Measurements from ENCODE around the gene TRAF5. TPM values are rescaled to one million over a fixed set of nuclear protein-coding genes. Genes with fewer than 3 reads are reported as not detected.

Gene TRAF5
- total RNA-seq, 1 donor from 2014 or later = 73.1 TPM

GRCh38 chr1:211285196-211285595 is 41.4 kb upstream of the TRAF5 start:
- no peak for DNase-seq
- Mint-ChIP-seq H3K4me1 (peaks cover 8% of the 10 kb centered on the region), H3K27ac (no peak overlapping the region), H3K27me3 (no peaks in the 10 kb centered on the region), H3K9me3 (no peaks in the 10 kb centered on the region), H3K4me3 (no peak overlapping the region), H3K36me3 (ENCODE audit: low read depth) (peaks cover 55% of the 10 kb centered on the region)
- ATAC-seq (ENCODE audit: low read depth) = no peak
- CTCF ChIA-PET = no interaction called here
- TF ChIP-seq CTCF (IDR thresholded peaks at IDR 0.05) = no peak
- intact Hi-C loops (cut with micrococcal nuclease) = no loop called here
- POLR2A ChIA-PET = interaction anchor here (1.0 kb wide), 1 partner anchor 22 kb away, joined by 3 read pairs; no protein-coding TSS in a partner anchor

- Mint-ChIP-seq H3K4me3 (no peak overlapping the region), H3K27ac (no peak overlapping the region), H3K27me3 (no peaks in the 10 kb centered on the region), H3K4me1 (peaks cover 8% of the 10 kb centered on the region), H3K9me3 (no peaks in the 10 kb centered on the region), H3K36me3 (ENCODE audit: low read depth) (peaks cover 74% of the 10 kb centered on the region)
- no peak for TF ChIP-seq CTCF (IDR thresholded peaks at IDR 0.05)
- ATAC-seq (ENCODE audit: low read depth) (no peak), DNase-seq (no peak)
- CTCF ChIA-PET = no interaction called here
- intact Hi-C loops (cut with micrococcal nuclease) = no loop called here
- POLR2A ChIA-PET = no interaction called here
Measured at GRCh38 chr1:211287218-211287617, 39.4 kb upstream of the TRAF5 start.

- CTCF ChIA-PET = no interaction called here
- no peak for ATAC-seq (ENCODE audit: low read depth)
- no peak for DNase-seq
- intact Hi-C loops (cut with micrococcal nuclease) = no loop called here
- no peaks in the 10 kb centered on the region for H3K4me1 Mint-ChIP-seq
- POLR2A ChIA-PET = interaction anchor here (0.6 kb wide), 1 partner anchor 1766 kb away, joined by 3 read pairs; no protein-coding TSS in a partner anchor
- no peak for TF ChIP-seq CTCF (IDR thresholded peaks at IDR 0.05)
- H3K9me3 Mint-ChIP-seq = no peaks in the 10 kb centered on the region
- H3K4me3 Mint-ChIP-seq = no peak overlapping the region
- no peaks in the 10 kb centered on the region for H3K27me3 Mint-ChIP-seq
- H3K36me3 Mint-ChIP-seq (ENCODE audit: low read depth) = peaks cover 72% of the 10 kb centered on the region
- no peak overlapping the region for H3K27ac Mint-ChIP-seq
Measured at GRCh38 chr1:211292411-211292810, 34.2 kb upstream of the TRAF5 start.

GRCh38 chr1:211296396-211296795 is 30.2 kb upstream of the TRAF5 start:
- H3K9me3 Mint-ChIP-seq = no peaks in the 10 kb centered on the region
- peaks cover 73% of the 10 kb centered on the region for H3K36me3 Mint-ChIP-seq (ENCODE audit: low read depth)
- no peaks in the 10 kb centered on the region for H3K27me3 Mint-ChIP-seq
- no peaks in the 10 kb centered on the region for H3K4me1 Mint-ChIP-seq
- H3K27ac Mint-ChIP-seq = no peak overlapping the region
- intact Hi-C loops (cut with micrococcal nuclease) = no loop called here
- ChIA-PET POLR2A (no interaction called here), CTCF (no interaction called here)
- DNase-seq (no peak), ATAC-seq (ENCODE audit: low read depth) (no peak)
- H3K4me3 Mint-ChIP-seq = no peak overlapping the region
- no peak for TF ChIP-seq CTCF (IDR thresholded peaks at IDR 0.05)

- intact Hi-C loops (cut with micrococcal nuclease) = no loop called here
- POLR2A ChIA-PET = interaction anchor here (0.6 kb wide), 1 partner anchor 23 kb away, joined by 3 read pairs; no protein-coding TSS in a partner anchor
- Mint-ChIP-seq H3K9me3 (no peaks in the 10 kb centered on the region), H3K36me3 (ENCODE audit: low read depth) (peaks cover 62% of the 10 kb centered on the region), H3K4me3 (no peak overlapping the region), H3K4me1 (peaks cover 3% of the 10 kb centered on the region), H3K27me3 (no peaks in the 10 kb centered on the region), H3K27ac (peak overlapping the region; percentile 16)
- ATAC-seq (ENCODE audit: low read depth) (no peak), DNase-seq (no peak)
- no peak for TF ChIP-seq CTCF (IDR thresholded peaks at IDR 0.05)
- CTCF ChIA-PET = interaction anchor here (0.6 kb wide), 1 partner anchor 931 kb away, joined by 3 read pairs; no protein-coding TSS in a partner anchor
Measured at GRCh38 chr1:211305044-211305443, 21.6 kb upstream of the TRAF5 start.
